ENCODE results near the gene MRPL39. TPM values are rescaled to one million over a fixed set of nuclear protein-coding genes. Genes with fewer than 3 reads are reported as not detected.

The MRPL39 gene
- total and polyA plus RNA-seq, 2 of the 4 experiments (the other 2 are of a cell fraction): 15.2 to 20.6 TPM

- TF ChIP-seq ELK1 (IDR thresholded peaks at IDR 0.05; ENCODE audit: borderline replicate concordance, low read depth, low read length): no peak
- TF ChIP-seq MAZ (IDR thresholded peaks at IDR 0.05; ENCODE audit: borderline replicate concordance, low read depth, low read length): no peak
Measured at GRCh38 chr21:25586791-25587190, 20.5 kb downstream of the MRPL39 start (continued).

- ChIA-PET CTCF (no interaction called here), POLR2A (ENCODE audit: unreplicated experiment) (no interaction called here)
- Histone ChIP-seq H3K9ac (ENCODE audit: low read depth, low read length) (no peak overlapping the region), H3K4ac (ENCODE audit: low read depth, low read length) (no peak overlapping the region), H3K56ac (ENCODE audit: extremely low read depth, insufficient read depth, low read length) (no peak overlapping the region), H2BK120ac (ENCODE audit: low read depth, low read length) (no peak overlapping the region), H4K8ac (ENCODE audit: low read depth in 2 of 2, low read length in 2 of 2) (no peak overlapping the region), H3K36me3 (ENCODE audit: control insufficient read depth, insufficient read depth, low read length) (peaks cover 14% of the 10 kb centered on the region; the same call in 1 of the 2 replicates), H3K4me1 (ENCODE audit: control insufficient read depth, insufficient read depth, low read length) (no peaks in the 10 kb centered on the region), H3K79me1 (ENCODE audit: low read depth in 1 of 2, low read length in 2 of 2) (peaks cover 3 to 4% of the 10 kb centered on the region in 2 experiments; a peak in 2 of 4 replicates), H4K91ac (ENCODE audit: insufficient read depth, low read depth, low read length) (no peak overlapping the region), H3K18ac (ENCODE audit: low read depth, low read length) (no peak overlapping the region), H2BK15ac (ENCODE audit: low read depth, low read length) (no peak overlapping the region), H3K27me3 (ENCODE audit: control insufficient read depth, insufficient read depth, low read length) (no peaks in the 10 kb centered on the region), H3K9me3 (ENCODE audit: control insufficient read depth, insufficient read depth, low read length) (no peaks in the 10 kb centered on the region), H3K9me1 (ENCODE audit: insufficient read depth, low read length) (0 out of 2 replicates have a peak, but pooled peaks cover 3% of the 10 kb centered on the region), H3K27ac (ENCODE audit: insufficient read depth, low read length) (no peak overlapping the region), H2AK9ac (replicated peaks; ENCODE audit: low read depth, low read length, poor library complexity) (no peak overlapping the region), H3K14ac (replicated peaks; ENCODE audit: low read depth, low read length) (no peak overlapping the region), H2AK5ac (ENCODE audit: low read depth, low read length) (no peak overlapping the region), H2AFZ (replicated peaks; ENCODE audit: low read length, poor library complexity) (no peak overlapping the region), H3K4me2 (ENCODE audit: low read depth, low read length) (no peak overlapping the region), H3K23ac (ENCODE audit: low read depth, low read length) (no peak overlapping the region), H2BK20ac (ENCODE audit: low read depth, low read length) (no peak overlapping the region), H4K20me1 (ENCODE audit: insufficient read depth, low read length) (no peaks in the 10 kb centered on the region), H3K4me3 (ENCODE audit: insufficient read depth, low read depth, low read length) (no peak overlapping the region), H4K5ac (ENCODE audit: low read depth, low read length) (no peak overlapping the region), H2BK5ac (ENCODE audit: low read depth, low read length, poor library complexity, severe bottlenecking) (no peak overlapping the region)
- 80% methylated on average over 1 of the region's 3 CpGs; no CpG with 5 or more reads in 1 of the 2 experiments for WGBS, 2 experiments (ENCODE audit: extremely low coverage in 2 of 2, insufficient read length in 1 of 2)
- no peak for DNase-seq
- intact Hi-C loops (cut with micrococcal nuclease): no loop called here
- in situ Hi-C loops (cut with MboI; ENCODE audit: low sequenced_read_pairs): no loop called here
- no peak for ATAC-seq (ENCODE audit: low read depth)
- dilution Hi-C loops (cut with HindIII; ENCODE audit: low sequenced_read_pairs, unreplicated experiment): no loop called here
- BruUV-seq (replicated peaks): no TSS peak
- TF ChIP-seq MAZ (IDR thresholded peaks at IDR 0.05; ENCODE audit: borderline replicate concordance, low read depth, low read length) (no peak), CEBPB (IDR thresholded peaks at IDR 0.05; ENCODE audit: low read depth, low read length) (no peak), BHLHE40 (IDR thresholded peaks at IDR 0.05; ENCODE audit: low read depth, low read length) (no peak), RCOR1 (IDR thresholded peaks at IDR 0.05; ENCODE audit: insufficient replicate concordance, low read length) (no peak), CHD1 (IDR thresholded peaks at IDR 0.05; ENCODE audit: low read depth, low read length) (no peak), POLR2A (IDR thresholded peaks at IDR 0.05; ENCODE audit: low read depth, low read length) (no peak), FOS (IDR thresholded peaks at IDR 0.05; ENCODE audit: low read depth, low read length) (no peak), MAFK (IDR thresholded peaks at IDR 0.05; ENCODE audit: low read depth, low read length) (no peak), USF2 (IDR thresholded peaks at IDR 0.05; ENCODE audit: low read depth, low read length) (no peak), MXI1 (IDR thresholded peaks at IDR 0.05; ENCODE audit: borderline replicate concordance, low read depth, low read length) (no peak), ELK1 (IDR thresholded peaks at IDR 0.05; ENCODE audit: borderline replicate concordance, low read depth, low read length) (no peak), RFX5 (IDR thresholded peaks at IDR 0.05; ENCODE audit: low read depth, low read length) (no peak), SMC3 (IDR thresholded peaks at IDR 0.05; ENCODE audit: low read depth, low read length) (no peak), NFE2L2 (IDR thresholded peaks at IDR 0.05; ENCODE audit: low read depth, low read length) (no peak)
Measured at GRCh38 chr21:25586326-25586725, 21.0 kb downstream of the MRPL39 start.
